GM21381 (cell line): ENCODE measurements around the gene PLXDC2.
"Not testable (repeated sequence)": the region's sequence is repeated elsewhere in the genome, so short reads cannot be mapped to it uniquely, and the experiment has no call there.

Source experiments
- ATAC-seq: cut with Tn5 transposase; IDR thresholded peaks from one replicate; pipeline ENCODE4 v1.9.1; 2021; ENCODE audit warnings: mild to moderate bottlenecking, moderate library complexity; ENCODE audit not compliant: unreplicated experiment

The PLXDC2 gene

GRCh38 chr10:20158086-20158485 is 341.9 kb downstream of the PLXDC2 start:
- ATAC-seq, result no peak

- ATAC-seq, result no peak
Measured at GRCh38 chr10:20162123-20162522, 345.9 kb downstream of the PLXDC2 start.

GRCh38 chr10:20166096-20166675 is 350.0 kb downstream of the PLXDC2 start:
- no peak for ATAC-seq

- ATAC-seq, result no peak
Measured at GRCh38 chr10:20170661-20171060, 354.4 kb downstream of the PLXDC2 start.

GRCh38 chr10:20173046-20173445 is 356.8 kb downstream of the PLXDC2 start:
- ATAC-seq, result no peak

- ATAC-seq, result no peak
Measured at GRCh38 chr10:20175719-20176118, 359.5 kb downstream of the PLXDC2 start.

GRCh38 chr10:20180766-20181165 is 364.5 kb downstream of the PLXDC2 start:
- no peak for ATAC-seq

GRCh38 chr10:20181434-20181833 is 365.2 kb downstream of the PLXDC2 start:
- ATAC-seq, result no peak

GRCh38 chr10:20185116-20185515 is 368.9 kb downstream of the PLXDC2 start:
- ATAC-seq, result no peak

GRCh38 chr10:20191392-20191791 is 375.2 kb downstream of the PLXDC2 start:
- not testable (repeated sequence) for ATAC-seq

- ATAC-seq, result no peak
Measured at GRCh38 chr10:20195076-20195475, 378.8 kb downstream of the PLXDC2 start.

- ATAC-seq, result no peak
Measured at GRCh38 chr10:20200758-20201157, 384.5 kb downstream of the PLXDC2 start.

GRCh38 chr10:20202337-20202736 is 386.1 kb downstream of the PLXDC2 start:
- no peak for ATAC-seq

GRCh38 chr10:20207653-20208052 is 391.4 kb downstream of the PLXDC2 start:
- no peak for ATAC-seq

- not testable (repeated sequence) for ATAC-seq
Measured at GRCh38 chr10:20209098-20209497, 392.9 kb downstream of the PLXDC2 start.

- no peak for ATAC-seq
Measured at GRCh38 chr10:20215547-20216152, 399.4 kb downstream of the PLXDC2 start.

- no peak for ATAC-seq
Measured at GRCh38 chr10:20221356-20221755, 405.1 kb downstream of the PLXDC2 start.

GRCh38 chr10:20228729-20229128 is 412.5 kb downstream of the PLXDC2 start:
- ATAC-seq, result no peak

GRCh38 chr10:20232079-20232705 is 416.0 kb downstream of the PLXDC2 start:
- no peak for ATAC-seq

GRCh38 chr10:20233423-20233822 is 417.2 kb downstream of the PLXDC2 start:
- ATAC-seq, result no peak

- ATAC-seq, result no peak
Measured at GRCh38 chr10:20234579-20234978, 418.3 kb downstream of the PLXDC2 start.

- ATAC-seq, result no peak
Measured at GRCh38 chr10:20237091-20237570, 420.9 kb downstream of the PLXDC2 start.
